Measurements from ENCODE around the gene HOXA5.

GRCh38 chr7:27146491-27147198 lies 3.2 kb upstream of the HOXA5 start:
- TF ChIP-seq GATA3 (IDR thresholded peaks at IDR 0.05; ENCODE audit: low read depth, low read length) (no peak), GATA2 (IDR thresholded peaks at IDR 0.05; ENCODE audit: low read depth, low read length) (no peak)

Data from SH-SY5Y (cell line).